ENCODE results near the gene ERLEC1. TPM values are rescaled to one million over a fixed set of nuclear protein-coding genes. Genes with fewer than 3 reads are reported as not detected.
A peak's percentile ranks its signal among the peaks of the same experiment; 100 is the strongest.
"Not testable (repeated sequence)": the region's sequence is repeated elsewhere in the genome, so short reads cannot be mapped to it uniquely, and the experiment has no call there.

Gene ERLEC1
- total RNA-seq, 1 donor from 2014 or later: 62.5 TPM

GRCh38 chr2:53829980-53830290 is 43.1 kb downstream of the ERLEC1 start:
- not testable (repeated sequence) for DNase-seq

GRCh38 chr2:53840580-53840979 is 53.7 kb downstream of the ERLEC1 start:
- no peak for DNase-seq

- not testable (repeated sequence) for DNase-seq
Observed at GRCh38 chr2:53841651-53842050, 54.8 kb downstream of the ERLEC1 start.

GRCh38 chr2:53842891-53843290 is 56.0 kb downstream of the ERLEC1 start:
- no peak for DNase-seq

- DNase-seq: no peak
Observed at GRCh38 chr2:53843595-53843994, 56.8 kb downstream of the ERLEC1 start.

- no peak for DNase-seq
Observed at GRCh38 chr2:53848062-53848461, 61.2 kb downstream of the ERLEC1 start.

GRCh38 chr2:53851052-53851757 is 64.4 kb downstream of the ERLEC1 start:
- DNase-seq: not testable (repeated sequence)

GRCh38 chr2:53852532-53852931 is 65.7 kb downstream of the ERLEC1 start:
- no peak for DNase-seq

GRCh38 chr2:53854678-53855077 is 67.8 kb downstream of the ERLEC1 start:
- no peak for DNase-seq

GRCh38 chr2:53856272-53856671 is 69.4 kb downstream of the ERLEC1 start:
- no peak for DNase-seq

- DNase-seq: peak; percentile 75
Observed at GRCh38 chr2:53859206-53860181, 72.7 kb downstream of the ERLEC1 start, which contains the start of gene GPR75. Gene GPR75 (minus strand): TSS chr2:53859967. CDS start chr2:53854756, 5,211 bp downstream.

GRCh38 chr2:53861824-53862223 is 75.0 kb downstream of the ERLEC1 start:
- no peak for DNase-seq

- no peak for DNase-seq
Observed at GRCh38 chr2:53863538-53864227, 76.8 kb downstream of the ERLEC1 start.

- no peak for DNase-seq
Observed at GRCh38 chr2:53865264-53865663, 78.4 kb downstream of the ERLEC1 start.

GRCh38 chr2:53865962-53866361 is 79.1 kb downstream of the ERLEC1 start:
- no peak for DNase-seq

- no peak for DNase-seq
Observed at GRCh38 chr2:53867169-53867568, 80.3 kb downstream of the ERLEC1 start.

- DNase-seq: no peak
Observed at GRCh38 chr2:53867773-53868172, 80.9 kb downstream of the ERLEC1 start.

Small RNA genes lying within 50 kb of the gene (small RNA-seq; reads per million reads assigned to genes)
- gene MIR3682: not detected

Other genes starting within 250 kb of the ERLEC1 start
- 5.3 TPM for gene CHAC2, start 19.2 kb upstream of the ERLEC1 start, total RNA-seq
- 130 TPM for gene ASB3, start 91 bp upstream of the ERLEC1 start, total RNA-seq
- 15.8 TPM for gene GPR75, start 72.9 kb downstream of the ERLEC1 start, total RNA-seq
- 42.1 TPM for gene PSME4, start 183.9 kb downstream of the ERLEC1 start, total RNA-seq